HFFc6 (cell line): ENCODE data around the gene SULF2. TPM values are rescaled to one million over a fixed set of nuclear protein-coding genes. Genes with fewer than 3 reads are reported as not detected.

Source experiments
- DNase-seq: peaks from one replicate; pipeline ENCODE4 v3.0.0-alpha.2; 2018
- H3K27ac Mint-ChIP-seq: 2 replicates; pipeline ENCODE4 v1.8.0; 2020; ENCODE audit warnings: mild to moderate bottlenecking, mixed read lengths
- H3K27me3 Mint-ChIP-seq: 2 replicates; pipeline ENCODE4 v1.8.0; 2021; ENCODE audit warnings: mild to moderate bottlenecking, moderate library complexity, mixed read lengths; ENCODE audit not compliant: insufficient read depth
- H3K36me3 Mint-ChIP-seq: 2 replicates; pipeline ENCODE4 v1.8.0; 2021; ENCODE audit warnings: low read depth, mixed read lengths
- H3K4me1 Mint-ChIP-seq: 2 replicates; pipeline ENCODE4 v1.8.0; 2020; ENCODE audit warnings: low read depth, mixed read lengths
- H3K4me3 Mint-ChIP-seq: 2 replicates; pipeline ENCODE4 v1.8.0; 2020; ENCODE audit warnings: mild to moderate bottlenecking, moderate library complexity, mixed read lengths
- H3K9me3 Mint-ChIP-seq: 2 replicates; pipeline ENCODE4 v1.8.0; 2020; ENCODE audit warnings: mild to moderate bottlenecking, mixed read lengths
- CTCF ChIP-seq: fragments of 200-600 bp; sonication (generic); IDR thresholded peaks from 2 replicates; pipeline ENCODE4 v1.5.0; 2021; ENCODE audit warnings: antibody characterized with exemption, mild to moderate bottlenecking
- total RNA-seq, 6 experiments: library from RNA; stranded (reverse); fragmentation: NEBNext Ultra II Directional; extraction: Animal tissue kit (Norgen Biotek cat#: 25700); gene quantifications; 2 replicates in 1 of 6; 3 replicates in 5 of 6; pipeline ENCODE4 v1.2.3, GENCODE V29; 2021

SULF2 gene
- total RNA-seq, 6 experiments from 2014 or later, result 0.23 to 1.3 (median 0.33) TPM

- Mint-ChIP-seq H3K9me3 (no peaks in the 10 kb centered on the region), H3K27me3 (peaks cover 55% of the 10 kb centered on the region), H3K36me3 (no peaks in the 10 kb centered on the region), H3K27ac (no peak overlapping the region), H3K4me1 (peaks cover 5% of the 10 kb centered on the region; the same call in 1 of the 2 replicates), H3K4me3 (no peak overlapping the region)
- no peak for TF ChIP-seq CTCF
- no peak for DNase-seq
These were observed 71.3 kb downstream of the SULF2 start for GRCh38 chr20:47713878-47714450.

GRCh38 chr20:47713163-47713562 is 72.1 kb downstream of the SULF2 start:
- DNase-seq, result no peak
- no peaks in the 10 kb centered on the region for H3K9me3 Mint-ChIP-seq
- peaks cover 57% of the 10 kb centered on the region for H3K27me3 Mint-ChIP-seq
- H3K27ac Mint-ChIP-seq, result no peak overlapping the region
- no peak for TF ChIP-seq CTCF
- no peak overlapping the region for H3K4me3 Mint-ChIP-seq
- no peaks in the 10 kb centered on the region for H3K36me3 Mint-ChIP-seq
- H3K4me1 Mint-ChIP-seq, result peaks cover 5% of the 10 kb centered on the region; the same call in 1 of the 2 replicates

DNA sequence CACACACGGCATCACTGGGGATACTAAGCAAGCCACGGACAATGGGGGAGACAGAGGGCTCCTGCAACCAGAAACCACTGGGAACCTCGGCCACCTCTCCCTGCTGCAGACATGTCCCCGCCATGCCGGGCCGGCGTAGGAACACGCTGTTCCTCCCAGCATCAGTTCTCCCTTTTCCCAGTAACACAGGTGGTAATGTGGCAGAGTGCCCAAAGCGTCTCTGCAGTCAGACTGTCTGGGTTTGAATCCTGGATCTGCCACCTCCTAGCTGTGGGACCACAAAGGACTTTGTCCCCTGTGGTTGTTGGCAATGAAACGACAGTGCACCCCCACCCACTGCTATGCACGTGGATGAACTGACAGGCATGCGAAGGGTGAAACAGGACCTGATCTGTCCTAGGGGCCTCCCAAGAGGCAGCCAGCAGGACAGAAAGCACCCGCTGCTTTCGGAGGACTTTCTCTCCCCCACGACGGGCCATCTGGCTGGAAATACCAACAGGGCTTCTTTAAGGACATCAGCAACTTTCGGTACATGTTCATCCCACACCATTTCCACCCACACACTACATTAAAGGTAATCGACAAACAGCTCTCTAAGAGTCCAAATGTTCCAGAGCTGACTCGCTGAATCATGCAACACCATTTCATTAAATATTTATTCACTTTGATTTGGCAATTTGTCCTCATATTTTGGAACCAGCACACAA is 74.1 kb downstream of the SULF2 start:
- DNase-seq, result no peak
- H3K27ac Mint-ChIP-seq, result no peak overlapping the region
- no peaks in the 10 kb centered on the region for H3K9me3 Mint-ChIP-seq
- H3K4me1 Mint-ChIP-seq, result peaks cover 5% of the 10 kb centered on the region; the same call in 1 of the 2 replicates
- H3K27me3 Mint-ChIP-seq, result peaks cover 52% of the 10 kb centered on the region
- no peak overlapping the region for H3K4me3 Mint-ChIP-seq
- no peak for TF ChIP-seq CTCF
- no peaks in the 10 kb centered on the region for H3K36me3 Mint-ChIP-seq

GRCh38 chr20:47710665-47711045 is 74.6 kb downstream of the SULF2 start:
- Mint-ChIP-seq H3K36me3 (no peaks in the 10 kb centered on the region), H3K9me3 (no peaks in the 10 kb centered on the region), H3K4me3 (no peak overlapping the region), H3K27me3 (peaks cover 52% of the 10 kb centered on the region), H3K4me1 (peaks cover 5% of the 10 kb centered on the region; the same call in 1 of the 2 replicates), H3K27ac (no peak overlapping the region)
- DNase-seq, result no peak
- no peak for TF ChIP-seq CTCF

DNA sequence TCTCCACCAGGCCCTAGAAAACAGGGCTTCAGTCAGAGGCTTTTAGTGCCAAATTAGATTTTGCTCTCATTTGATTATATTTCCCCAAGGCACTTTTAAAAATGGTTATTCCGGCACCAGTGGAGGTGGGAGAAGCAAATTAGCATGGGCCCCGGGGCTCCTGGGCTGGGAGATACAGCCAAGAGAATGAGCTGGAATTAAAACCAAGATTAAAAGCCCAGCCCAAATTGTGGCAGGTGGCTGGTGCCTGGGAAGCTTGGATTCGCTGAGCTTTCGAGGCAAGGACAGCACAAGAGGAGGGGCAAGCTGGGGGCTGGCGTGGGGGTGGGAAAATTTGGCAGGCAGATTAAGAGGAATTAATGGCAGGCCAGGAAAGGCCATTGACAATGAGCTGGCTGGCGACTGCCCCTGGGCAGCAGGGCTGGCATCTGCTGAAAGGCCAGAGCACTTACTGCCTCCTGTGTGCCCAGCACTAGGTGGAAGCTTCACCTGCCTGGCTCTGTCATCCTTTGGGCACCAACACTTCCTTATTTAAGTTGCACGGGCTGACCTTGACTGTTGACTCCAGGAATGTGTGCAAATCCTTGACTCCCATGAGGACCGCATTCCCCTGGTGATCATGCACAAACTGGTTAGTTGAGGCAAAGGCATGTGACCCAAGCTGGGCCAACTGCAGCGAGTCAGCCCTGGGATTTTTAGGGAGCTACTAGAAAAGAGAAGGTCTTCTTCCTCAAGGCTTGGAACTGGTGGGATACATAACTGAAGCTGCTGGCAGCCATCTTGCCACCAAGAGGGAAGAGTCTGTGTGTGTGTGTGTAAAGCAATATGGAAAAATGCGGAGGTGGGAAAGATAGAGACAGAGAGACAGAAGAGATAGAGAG is 76.1 kb downstream of the SULF2 start:
- Mint-ChIP-seq H3K9me3 (no peaks in the 10 kb centered on the region), H3K27me3 (peaks cover 44% of the 10 kb centered on the region), H3K27ac (no peak overlapping the region), H3K4me1 (peaks cover 13% of the 10 kb centered on the region), H3K36me3 (no peaks in the 10 kb centered on the region), H3K4me3 (no peak overlapping the region)
- no peak for TF ChIP-seq CTCF
- DNase-seq, result no peak
